Common myeloid progenitor, CD34-positive (primary cell): ENCODE results near the gene FBXL14. TPM values are rescaled to one million over a fixed set of nuclear protein-coding genes. Genes with fewer than 3 reads are reported as not detected.

ENCODE experiments used
- CTCF ChIA-PET: fragments of 350-600 bp; sonication (Branson Sonifier 250); formaldehyde crosslinking; loops from one replicate; lab custom pipeline; 2021; ENCODE audit warnings: antibody characterized with exemption; lab: Charles Lee
- POLR2A ChIA-PET: fragments of 350-600 bp; sonication (Branson Sonifier 250); formaldehyde crosslinking; loops from one replicate; lab custom pipeline; 2021; ENCODE audit warnings: antibody characterized with exemption; lab: Charles Lee
- DNase-seq, 3 donors: peaks; one replicate each; pipeline versions ENCODE4 v3.0.0 to v3.0.0-alpha.2; 2013
- H3K27ac ChIP-seq, 2 experiments: 1 replicate in 1 of 2; 2 replicates in 1 of 2; pipeline ENCODE4 v1.7.0; 2013; ENCODE audit warnings: inconsistent platforms in 2 of 2, low read length in 2 of 2, mild to moderate bottlenecking in 2 of 2, low read depth in 1 of 2, moderate library complexity in 1 of 2; ENCODE audit not compliant: severe bottlenecking in 2 of 2, insufficient read depth in 1 of 2, poor library complexity in 1 of 2
- H3K27me3 ChIP-seq, 5 experiments: replicated peaks in 2 of 5; 1 replicate in 3 of 5; 2 replicates in 2 of 5; pipeline versions ENCODE4 v1.6.1 to v1.7.0; 2013; ENCODE audit warnings: low read length in 4 of 5, mild to moderate bottlenecking in 2 of 5, moderate library complexity in 2 of 5, inconsistent platforms in 1 of 5; ENCODE audit not compliant: insufficient read depth in 5 of 5, control insufficient read depth in 4 of 5
- H3K36me3 ChIP-seq, 4 experiments: 1 replicate in 2 of 4; 2 replicates in 2 of 4; pipeline versions ENCODE4 v1.6.1 to v1.7.0; 2013; ENCODE audit warnings: low read length in 3 of 4, control low read depth in 1 of 4, mild to moderate bottlenecking in 1 of 4; ENCODE audit not compliant: control insufficient read depth in 4 of 4, insufficient read depth in 4 of 4
- H3K4me1 ChIP-seq, 4 experiments: 1 replicate in 3 of 4; 2 replicates in 1 of 4; pipeline versions ENCODE4 v1.6.1 to v1.7.1; 2013; ENCODE audit warnings: low read length in 3 of 4, mild to moderate bottlenecking in 3 of 4, control low read depth in 1 of 4, inconsistent platforms in 1 of 4, moderate library complexity in 1 of 4; ENCODE audit not compliant: control insufficient read depth in 4 of 4, insufficient read depth in 4 of 4; ENCODE audit errors: control extremely low read depth in 1 of 4
- H3K4me3 ChIP-seq, 7 experiments: 1 replicate in 4 of 7; 2 replicates in 3 of 7; pipeline versions ENCODE4 v1.5.1 to v1.7.0; 2013; ENCODE audit warnings: mild to moderate bottlenecking in 7 of 7, low read length in 6 of 7, moderate library complexity in 6 of 7, inconsistent platforms in 2 of 7, low read depth in 2 of 7, control low read depth in 1 of 7; ENCODE audit not compliant: insufficient read depth in 4 of 7, control insufficient read depth in 1 of 7; ENCODE audit errors: extremely low read depth in 1 of 7
- H3K9me3 ChIP-seq, 5 experiments: 1 replicate in 4 of 5; 2 replicates in 1 of 5; pipeline versions ENCODE4 v1.6.1 to v1.7.1; 2013; ENCODE audit warnings: low read length in 4 of 5, mild to moderate bottlenecking in 2 of 5, inconsistent platforms in 1 of 5, low read depth in 1 of 5, moderate library complexity in 1 of 5; ENCODE audit not compliant: control insufficient read depth in 4 of 5, insufficient read depth in 2 of 5; ENCODE audit errors: control extremely low read depth in 1 of 5
- WGBS: methylation state at CpG from one replicate; pipeline ENCODE4 v1.1.5; 2013; ENCODE audit not compliant: insufficient coverage; 5-methylcytosine and 5-hydroxymethylcytosine counted together
- polyA plus RNA-seq: library from polyadenylated mRNA; unstranded; fragments of 120-200 nt; gene quantifications from one replicate; pipeline ENCODE4 v1.2.1, GENCODE V29; 2013

Gene FBXL14, protein sequence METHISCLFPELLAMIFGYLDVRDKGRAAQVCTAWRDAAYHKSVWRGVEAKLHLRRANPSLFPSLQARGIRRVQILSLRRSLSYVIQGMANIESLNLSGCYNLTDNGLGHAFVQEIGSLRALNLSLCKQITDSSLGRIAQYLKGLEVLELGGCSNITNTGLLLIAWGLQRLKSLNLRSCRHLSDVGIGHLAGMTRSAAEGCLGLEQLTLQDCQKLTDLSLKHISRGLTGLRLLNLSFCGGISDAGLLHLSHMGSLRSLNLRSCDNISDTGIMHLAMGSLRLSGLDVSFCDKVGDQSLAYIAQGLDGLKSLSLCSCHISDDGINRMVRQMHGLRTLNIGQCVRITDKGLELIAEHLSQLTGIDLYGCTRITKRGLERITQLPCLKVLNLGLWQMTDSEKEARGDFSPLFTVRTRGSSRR
- 9.4 TPM for polyA plus RNA-seq

DNA sequence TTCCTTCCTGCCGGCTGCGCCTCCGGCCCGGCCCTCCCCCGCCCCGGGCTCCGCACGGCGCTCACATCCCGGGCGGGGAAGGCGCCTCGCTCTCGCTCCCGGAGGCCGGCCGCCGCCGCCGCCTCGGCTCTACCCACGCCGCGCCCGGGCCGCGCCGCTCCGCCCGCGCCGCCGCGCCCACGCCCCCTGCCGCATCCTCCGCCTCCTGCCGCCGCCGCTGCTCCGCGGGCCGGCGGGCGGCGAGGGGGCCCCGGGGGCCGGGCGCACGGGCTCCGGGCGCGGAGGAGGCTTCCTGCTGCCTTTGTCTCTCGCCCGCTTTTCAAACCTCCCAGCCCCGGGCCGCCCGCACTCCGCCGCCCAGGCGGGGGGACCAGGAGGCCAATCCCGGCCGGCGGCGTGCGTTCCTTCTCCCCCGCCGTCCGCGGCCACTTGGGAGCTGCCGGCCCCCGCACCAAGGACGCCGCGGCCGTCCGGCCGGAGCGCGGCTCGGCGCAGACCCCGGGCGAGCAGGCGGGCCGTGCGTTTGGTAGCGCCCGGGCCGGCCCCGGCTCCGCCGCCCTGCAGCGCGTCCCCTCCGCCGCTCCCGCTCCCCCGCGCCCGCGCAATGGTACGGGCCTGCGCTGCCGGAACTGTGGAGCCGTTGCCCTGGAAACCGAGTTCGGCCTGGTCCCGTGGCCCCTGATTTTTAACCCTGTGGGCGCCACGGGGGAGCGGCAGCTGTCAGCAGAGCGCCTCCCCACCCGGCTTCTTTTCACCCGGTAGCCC, at the start of gene FBXL14:
TSS of gene FBXL14 (minus strand) at position 321 of the 765 bp plus-strand sequence. CDS start 515 bp downstream, outside the sequence.
- WGBS = under 1% methylated on average over 78 of the region's 115 CpGs
- POLR2A ChIA-PET = no interaction called here

DNA sequence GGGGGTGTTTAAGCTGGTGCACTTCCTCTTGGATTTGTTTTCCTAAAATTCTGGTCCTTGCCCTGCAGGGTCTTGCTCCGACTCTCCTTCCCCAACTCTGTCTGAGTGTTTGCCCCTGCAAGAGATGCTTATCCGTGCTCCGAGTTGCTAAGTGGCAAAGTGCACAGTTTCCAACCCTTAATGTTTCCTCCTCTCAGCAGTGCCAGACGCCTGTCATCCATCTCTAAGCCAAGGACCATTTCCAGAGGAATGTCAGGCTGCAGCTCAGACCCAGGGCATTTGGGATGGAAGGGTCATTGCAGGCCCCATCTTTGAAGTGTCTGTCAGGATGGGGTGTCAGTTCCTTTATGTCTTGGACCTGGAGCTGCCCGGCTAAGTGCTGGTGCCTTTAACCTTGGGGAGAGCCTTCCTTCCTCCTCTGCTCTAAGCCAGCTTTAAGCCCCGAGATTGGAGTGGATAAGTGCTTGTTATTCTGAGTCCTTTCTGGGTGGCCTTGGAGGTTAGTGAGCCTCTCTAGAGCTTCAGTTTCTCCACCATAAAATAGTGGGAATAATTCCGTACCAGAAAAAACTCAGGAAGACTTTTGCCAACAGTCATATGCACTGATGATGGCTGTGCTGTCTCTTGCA, 49.6 kb upstream of the FBXL14 start:
- ChIA-PET CTCF (interaction anchor here (0.7 to 17.1 kb wide), 8 partner anchors 8 to 296 kb away, joined by 3 to 160 read pairs (median 4); partner anchors contain the start of gene WNT5B), POLR2A (no interaction called here)
- Histone ChIP-seq H3K27me3 (no peaks in the 10 kb centered on the region), H3K27ac (no peak overlapping the region), H3K4me1 (peaks cover 0 to 10% (median 4%) of the 10 kb centered on the region in 4 experiments), H3K9me3 (no peaks in the 10 kb centered on the region), H3K4me3 (no peak overlapping the region), H3K36me3 (no peaks in the 10 kb centered on the region)
- WGBS = 88% methylated on average over 6 of the region's 7 CpGs
- no peak for DNase-seq

More for the DNA sequence above, at the start of gene FBXL14:
- Histone ChIP-seq H3K9me3 (no peaks in the 10 kb centered on the region), H3K36me3 (peaks cover 0 to 9% (median 2%) of the 10 kb centered on the region in 4 experiments), H3K27ac (peak within 1 kb of the TSS; percentile 64 to 89), H3K27me3 (no peaks in the 10 kb centered on the region), H3K4me3 (peak within 1 kb of the TSS; percentile 73 to 95 (median 86)), H3K4me1 (peaks cover 15 to 51% (median 41%) of the 10 kb centered on the region in 4 experiments)
- CTCF ChIA-PET = interaction anchor here (1.1 to 3.0 kb wide), 3 partner anchors 8 to 477 kb away, joined by 3 to 28 read pairs (median 12); no protein-coding TSS in a partner anchor
- peak; percentile 92 to 96 (median 96) for DNase-seq

DNA sequence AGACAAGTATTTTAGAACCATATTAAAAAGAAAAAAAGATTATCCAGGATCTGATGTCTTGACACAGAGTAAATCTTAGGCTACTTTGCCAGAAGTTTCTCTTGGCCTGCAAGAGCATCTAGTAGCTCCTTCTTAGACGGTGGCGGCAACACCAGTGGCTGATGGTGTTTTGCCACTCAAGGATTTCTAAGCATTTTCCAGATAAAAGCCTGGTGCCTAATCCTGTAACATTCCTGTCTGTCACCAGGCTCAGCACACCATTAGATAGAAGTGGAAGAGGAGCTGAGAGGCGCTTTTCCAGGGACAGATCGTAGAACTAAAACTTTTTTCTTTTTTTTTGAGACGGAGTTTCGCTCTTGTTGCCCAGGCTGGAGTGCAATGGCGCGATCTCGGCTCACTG, 48.7 kb upstream of the FBXL14 start:
- ChIA-PET POLR2A (no interaction called here), CTCF (interaction anchor here (1.4 to 17.1 kb wide), 3 partner anchors 9 to 148 kb away, joined by 3 to 160 read pairs (median 26); partner anchors contain the start of gene WNT5B)
- H3K9me3 ChIP-seq = no peaks in the 10 kb centered on the region
- no peak overlapping the region for H3K4me3 ChIP-seq
- H3K4me1 ChIP-seq = peaks cover 0 to 14% (median 7%) of the 10 kb centered on the region in 4 experiments
- H3K36me3 ChIP-seq = no peaks in the 10 kb centered on the region
- no peaks in the 10 kb centered on the region for H3K27me3 ChIP-seq
- DNase-seq = no peak
- no peak overlapping the region for H3K27ac ChIP-seq
- WGBS = 94% methylated on average over 9 of the region's 9 CpGs

DNA sequence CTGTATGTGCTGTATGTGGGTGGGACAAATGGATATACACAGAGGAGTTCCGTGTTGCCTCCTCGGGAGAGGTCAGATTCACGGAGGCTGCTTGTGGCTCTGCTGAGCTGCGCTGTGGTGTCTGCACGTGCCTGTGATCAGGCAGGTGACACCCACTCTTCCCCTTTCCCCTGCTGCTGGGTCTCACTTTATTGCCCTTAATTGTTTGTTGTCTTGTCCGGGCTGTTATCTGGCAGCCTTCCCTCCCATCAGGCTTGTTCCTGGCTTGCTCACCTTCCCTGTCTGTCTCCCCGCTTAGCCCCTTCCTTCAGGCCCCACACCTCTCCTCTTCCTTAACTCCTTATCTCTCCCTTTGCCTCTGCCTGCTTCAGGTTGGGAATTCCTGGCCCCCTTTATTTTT, 48.1 kb upstream of the FBXL14 start:
- WGBS = 93% methylated on average over 7 of the region's 7 CpGs
- CTCF ChIA-PET = interaction anchor here (1.4 to 17.1 kb wide), 3 partner anchors 10 to 149 kb away, joined by 3 to 160 read pairs (median 26); partner anchors contain the start of gene WNT5B
- no peaks in the 10 kb centered on the region for H3K27me3 ChIP-seq
- POLR2A ChIA-PET = no interaction called here
- H3K4me1 ChIP-seq = peaks cover 0 to 14% (median 7%) of the 10 kb centered on the region in 4 experiments
- H3K4me3 ChIP-seq = no peak overlapping the region
- no peaks in the 10 kb centered on the region for H3K9me3 ChIP-seq
- H3K36me3 ChIP-seq = no peaks in the 10 kb centered on the region
- DNase-seq = no peak
- H3K27ac ChIP-seq = no peak overlapping the region

DNA sequence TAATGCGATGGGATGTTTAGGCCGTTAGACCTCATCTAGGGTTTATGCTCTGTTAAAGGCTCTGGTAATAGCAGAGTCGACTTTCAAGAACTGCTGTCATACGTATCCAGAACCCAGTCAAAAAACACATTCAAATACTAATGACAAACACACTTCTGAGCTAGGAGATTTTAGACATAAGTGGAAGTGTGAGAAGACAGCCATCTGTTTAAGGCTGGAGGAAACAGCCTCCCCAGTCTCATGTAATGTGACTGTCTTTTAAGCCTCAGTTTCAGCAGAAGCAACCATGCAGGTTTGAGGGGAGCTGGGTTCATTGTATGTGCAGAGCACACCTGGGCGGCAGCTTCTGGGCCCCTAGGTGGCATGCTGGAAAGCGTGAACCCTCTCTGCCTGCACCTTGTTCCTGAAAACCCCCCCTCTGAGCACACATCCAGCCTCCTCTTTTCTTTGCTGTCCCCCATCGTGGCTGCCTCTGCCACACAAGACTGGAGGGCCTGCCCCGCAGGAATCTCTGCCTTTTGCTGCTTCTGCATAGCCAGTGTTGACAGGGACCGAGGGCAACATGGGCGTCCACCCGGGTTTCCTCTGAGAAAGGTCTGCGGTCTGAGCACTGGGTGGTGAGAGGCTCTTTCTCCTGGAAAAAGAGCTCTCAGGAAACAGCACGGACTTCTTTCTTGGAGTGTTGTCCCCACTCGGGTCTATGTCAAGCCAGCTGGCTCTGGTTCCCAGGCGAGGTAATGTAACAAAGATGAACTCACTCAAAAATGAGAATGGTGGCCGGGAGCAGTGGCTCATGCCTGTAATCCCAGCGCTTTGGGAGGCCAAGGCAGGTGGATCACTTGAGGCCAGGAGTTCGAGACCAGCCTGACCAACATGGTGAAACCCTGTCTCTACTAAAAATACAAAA, 46.2 kb upstream of the FBXL14 start:
- Histone ChIP-seq H3K36me3 (no peaks in the 10 kb centered on the region), H3K27me3 (peaks cover 0 to 2% (median 0%) of the 10 kb centered on the region in 5 experiments), H3K27ac (no peak overlapping the region), H3K4me1 (peaks cover 0 to 8% (median 6%) of the 10 kb centered on the region in 4 experiments), H3K9me3 (no peaks in the 10 kb centered on the region), H3K4me3 (no peak overlapping the region)
- WGBS = 97% methylated on average over 15 of the region's 18 CpGs
- DNase-seq = no peak
- POLR2A ChIA-PET = no interaction called here
- CTCF ChIA-PET = interaction anchor here (0.7 to 3.0 kb wide), 3 partner anchors 9 to 485 kb away, joined by 3 to 12 read pairs (median 3); no protein-coding TSS in a partner anchor

DNA sequence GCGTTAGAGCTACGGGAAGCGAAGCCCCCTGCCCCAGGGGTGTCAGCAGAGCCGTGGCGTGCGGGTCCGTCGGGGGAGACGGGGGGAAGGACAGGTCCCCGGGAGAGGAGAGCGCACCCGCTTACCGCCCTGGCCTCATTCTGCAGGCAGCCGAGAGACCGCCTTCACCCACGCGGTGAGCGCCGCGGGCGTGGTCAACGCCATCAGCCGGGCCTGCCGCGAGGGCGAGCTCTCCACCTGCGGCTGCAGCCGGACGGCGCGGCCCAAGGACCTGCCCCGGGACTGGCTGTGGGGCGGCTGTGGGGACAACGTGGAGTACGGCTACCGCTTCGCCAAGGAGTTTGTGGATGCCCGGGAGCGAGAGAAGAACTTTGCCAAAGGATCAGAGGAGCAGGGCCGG, 45.2 kb upstream of the FBXL14 start:
- Histone ChIP-seq H3K4me3 (no peak overlapping the region), H3K9me3 (no peaks in the 10 kb centered on the region), H3K27ac (no peak overlapping the region), H3K27me3 (peaks cover 0 to 5% (median 0%) of the 10 kb centered on the region in 5 experiments), H3K4me1 (peaks cover 0 to 6% (median 6%) of the 10 kb centered on the region in 4 experiments), H3K36me3 (no peaks in the 10 kb centered on the region)
- ChIA-PET CTCF (interaction anchor here (2.0 to 3.0 kb wide), 2 partner anchors 19 to 151 kb away, joined by 4 to 12 read pairs; no protein-coding TSS in a partner anchor), POLR2A (no interaction called here)
- 90% methylated on average over 39 of the region's 40 CpGs for WGBS
- no peak for DNase-seq
